Adipocyte (in vitro differentiated cells): Measurements from ENCODE around the gene CBY3.
"Not testable (repeated sequence)": the region's sequence is repeated elsewhere in the genome, so short reads cannot be mapped to it uniquely, and the experiment has no call there.

Source experiments
- DNase-seq: peaks from one replicate; pipeline ENCODE4 v3.0.0-alpha.2; 2015; ENCODE audit warnings: low read depth
- H3K27me3 ChIP-seq: replicated peaks from 2 replicates; pipeline ENCODE4 v1.7.0; 2013; ENCODE audit warnings: mild to moderate bottlenecking, low read length, moderate library complexity; ENCODE audit not compliant: control insufficient read depth, insufficient read depth
- H3K36me3 ChIP-seq: 2 replicates; pipeline ENCODE4 v1.7.0; 2013; ENCODE audit warnings: low read length, mild to moderate bottlenecking, moderate library complexity; ENCODE audit not compliant: control insufficient read depth, insufficient read depth, severe bottlenecking
- H3K4me1 ChIP-seq: 2 replicates; pipeline ENCODE4 v1.7.0; 2013; ENCODE audit warnings: mild to moderate bottlenecking, low read length, moderate library complexity; ENCODE audit not compliant: control insufficient read depth, insufficient read depth
- H3K4me3 ChIP-seq: 2 replicates; pipeline ENCODE4 v1.7.0; 2013; ENCODE audit warnings: mild to moderate bottlenecking, low read length, moderate library complexity
- H3K9ac ChIP-seq: 2 replicates; pipeline ENCODE4 v1.7.0; 2013; ENCODE audit warnings: mild to moderate bottlenecking, low read length, moderate library complexity
- H3K9me3 ChIP-seq: 2 replicates; pipeline ENCODE4 v1.7.0; 2013; ENCODE audit warnings: mild to moderate bottlenecking, low read length, moderate library complexity; ENCODE audit not compliant: control insufficient read depth

CBY3 gene

DNA sequence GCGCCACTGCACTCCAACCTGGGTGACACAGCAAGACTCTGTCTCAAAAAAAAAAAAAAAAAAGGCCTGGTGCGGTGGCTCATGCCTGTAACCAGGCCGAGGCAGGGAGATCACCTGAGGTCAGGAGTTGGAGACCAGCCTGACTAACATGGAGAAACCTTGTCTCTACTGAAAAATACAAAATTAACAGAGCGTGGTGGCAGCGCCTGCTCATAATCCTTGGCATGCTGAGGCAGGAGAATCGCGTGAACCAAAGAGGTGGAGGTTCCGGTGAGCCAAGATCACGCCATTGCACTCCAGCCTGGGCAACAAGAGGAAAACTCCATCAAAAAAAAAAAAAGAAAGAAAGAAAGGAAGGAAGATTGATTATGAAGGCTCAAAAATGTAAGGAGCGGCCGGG is 41.5 kb downstream of the CBY3 start:
- H3K36me3 ChIP-seq, H3K4me3 ChIP-seq, H3K4me1 ChIP-seq, H3K27me3 ChIP-seq, H3K9me3 ChIP-seq, H3K9ac ChIP-seq, DNase-seq: not testable (repeated sequence)

DNA sequence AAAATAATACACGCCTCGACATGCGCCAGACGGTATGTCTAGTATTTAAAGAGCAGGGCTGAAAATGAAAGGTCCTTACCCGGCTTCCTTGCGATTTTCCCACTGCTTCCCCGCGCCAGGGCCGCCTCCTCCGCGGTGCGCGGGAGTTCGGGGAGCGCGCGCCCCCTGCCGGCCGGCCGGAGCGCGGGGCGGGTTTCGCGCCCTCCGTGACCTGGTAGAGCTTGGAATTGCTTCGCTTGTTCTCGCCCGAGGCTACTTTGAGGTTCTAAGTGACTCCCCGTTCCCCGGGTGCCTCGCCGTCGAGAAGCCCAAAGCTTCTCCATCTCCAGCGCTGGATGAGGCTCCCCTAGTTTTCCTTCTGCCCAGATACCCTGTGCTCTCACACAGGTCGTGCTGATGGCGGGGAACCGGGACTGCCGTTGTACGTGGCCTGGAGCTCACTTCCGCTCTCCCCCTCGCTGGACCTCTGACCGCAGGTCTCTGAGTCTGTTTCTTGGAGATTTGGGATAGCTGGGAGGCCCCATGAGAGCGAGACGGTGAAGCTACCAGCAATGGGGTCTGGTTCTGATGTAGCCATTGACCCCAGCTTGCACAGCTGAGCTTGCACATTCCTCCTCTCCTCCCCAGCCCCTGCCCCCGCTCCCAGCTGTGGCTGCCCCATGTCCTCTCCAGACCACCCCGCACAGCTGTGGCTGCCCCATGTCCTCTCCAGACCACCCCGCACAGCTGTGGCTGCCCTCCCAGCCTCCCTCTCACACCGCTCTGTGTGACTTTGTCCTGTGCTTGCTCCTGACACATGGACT is 46.3 kb downstream of the CBY3 start:
- H3K9ac ChIP-seq, H3K9me3 ChIP-seq, H3K27me3 ChIP-seq, H3K4me1 ChIP-seq, H3K4me3 ChIP-seq, DNase-seq, H3K36me3 ChIP-seq: not testable (repeated sequence)

DNA sequence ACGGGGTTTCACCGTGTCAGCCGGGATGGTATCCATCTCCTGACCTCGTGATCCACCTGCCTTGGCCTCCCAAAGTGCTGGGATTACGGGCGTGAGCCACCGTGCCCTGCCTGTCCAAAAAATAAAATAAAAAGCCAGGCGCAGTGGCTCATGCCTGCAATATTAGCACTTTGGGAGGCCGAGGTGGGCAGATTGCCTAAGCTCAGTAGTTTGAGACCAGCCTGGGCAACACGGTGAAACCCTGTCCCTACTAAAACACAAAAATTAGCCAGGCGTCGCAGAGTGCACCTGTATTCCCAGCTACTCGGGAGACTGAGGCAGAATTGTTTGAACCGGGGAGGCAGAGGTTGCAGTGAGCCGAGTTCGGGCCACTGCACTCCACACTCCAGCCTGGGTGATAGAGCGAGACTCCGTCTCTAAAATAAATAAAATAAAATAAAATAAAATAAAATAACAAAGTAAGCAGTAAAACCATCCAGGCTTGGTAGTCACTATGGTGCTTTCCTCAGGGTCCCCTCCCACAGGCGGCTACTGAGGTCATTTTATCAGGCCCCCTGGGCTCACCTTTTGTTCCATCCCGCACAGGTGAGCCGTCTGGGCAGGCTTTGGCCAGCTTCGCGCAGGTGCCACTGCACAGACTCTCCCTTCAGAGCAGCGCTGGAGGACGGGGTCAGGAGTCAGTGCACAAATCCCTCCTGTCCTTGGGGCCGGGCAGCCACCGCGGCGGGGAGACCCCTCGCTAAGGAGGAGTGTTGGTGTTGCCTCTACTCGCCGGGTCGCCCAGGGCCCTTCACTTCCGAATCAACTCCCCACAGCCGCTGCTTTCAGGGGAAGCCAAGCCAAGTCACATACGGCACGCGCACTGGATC is 47.1 kb downstream of the CBY3 start:
- not testable (repeated sequence) for H3K4me1 ChIP-seq, H3K36me3 ChIP-seq, H3K9me3 ChIP-seq, DNase-seq, H3K27me3 ChIP-seq
- Histone ChIP-seq H3K4me3 (peak overlapping the region; percentile 74), H3K9ac (peak overlapping the region; percentile 58)
